Colon (tissue), 2 donors: ENCODE data around the gene CLEC16A.

Experiments used
- FAIRE-seq: peaks from 2 replicates; lab custom pipeline; 2012; peaks lifted over from hg19 to GRCh38; lab: Jason Lieb, UNC
- donor health status: control.
- donor health status: control.

The CLEC16A gene

DNA sequence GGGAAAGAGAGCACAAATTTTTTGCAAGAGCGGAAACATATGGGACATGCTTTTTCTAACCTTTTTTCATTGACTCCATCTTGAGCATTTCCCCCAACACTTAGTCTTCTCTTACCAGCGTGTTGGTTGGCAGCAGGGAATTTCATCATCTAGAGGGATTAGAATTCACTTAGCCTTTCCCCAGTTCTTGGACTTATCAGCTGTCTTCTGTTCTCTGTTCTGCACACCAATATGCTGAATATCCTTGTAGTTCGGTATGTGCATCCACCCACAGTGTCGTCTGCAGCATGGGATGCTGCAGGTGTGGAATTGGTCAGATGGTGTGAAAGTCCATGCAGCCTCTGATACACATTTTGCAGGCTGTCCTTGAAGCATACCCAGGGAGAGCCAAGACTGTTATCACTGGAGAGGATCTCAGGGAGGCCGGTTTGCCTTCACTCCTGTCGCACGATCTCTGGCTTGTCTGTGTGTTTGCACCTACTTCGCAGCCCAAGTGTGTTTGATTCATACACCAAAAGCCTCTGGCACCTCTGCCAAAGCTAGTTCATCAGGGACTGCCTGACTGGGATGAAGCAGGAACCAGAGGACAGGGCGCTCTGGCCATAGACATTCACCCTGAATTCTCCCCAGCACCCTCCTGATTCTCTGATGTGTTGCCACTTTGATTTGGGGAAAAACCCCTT, 218.4 kb downstream of the CLEC16A start:
- FAIRE-seq: no peak

DNA sequence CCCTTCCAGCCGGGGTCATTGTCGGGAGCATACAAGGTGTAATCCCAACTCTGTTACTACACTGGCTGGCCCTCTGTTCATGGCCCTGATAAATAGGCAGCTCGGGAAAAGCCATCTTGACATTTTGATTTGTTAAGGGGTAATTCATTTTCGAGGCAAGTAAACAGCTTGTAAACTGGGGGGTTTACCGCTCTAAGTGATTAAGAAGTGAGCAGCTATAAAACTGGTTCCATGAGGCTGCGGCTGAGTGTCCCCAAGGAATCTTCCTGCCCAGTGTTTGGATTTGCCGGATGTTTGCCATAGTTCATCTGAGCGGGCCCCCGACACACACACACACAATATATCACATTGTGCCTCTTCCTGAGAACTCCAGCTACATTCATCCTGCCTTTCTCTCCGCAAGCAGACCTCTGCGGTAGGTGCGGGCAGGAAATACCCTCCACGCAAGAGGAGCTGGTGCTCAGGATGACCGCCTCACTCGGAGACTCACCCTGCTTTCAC, 219.4 kb downstream of the CLEC16A start:
- FAIRE-seq: no peak

DNA sequence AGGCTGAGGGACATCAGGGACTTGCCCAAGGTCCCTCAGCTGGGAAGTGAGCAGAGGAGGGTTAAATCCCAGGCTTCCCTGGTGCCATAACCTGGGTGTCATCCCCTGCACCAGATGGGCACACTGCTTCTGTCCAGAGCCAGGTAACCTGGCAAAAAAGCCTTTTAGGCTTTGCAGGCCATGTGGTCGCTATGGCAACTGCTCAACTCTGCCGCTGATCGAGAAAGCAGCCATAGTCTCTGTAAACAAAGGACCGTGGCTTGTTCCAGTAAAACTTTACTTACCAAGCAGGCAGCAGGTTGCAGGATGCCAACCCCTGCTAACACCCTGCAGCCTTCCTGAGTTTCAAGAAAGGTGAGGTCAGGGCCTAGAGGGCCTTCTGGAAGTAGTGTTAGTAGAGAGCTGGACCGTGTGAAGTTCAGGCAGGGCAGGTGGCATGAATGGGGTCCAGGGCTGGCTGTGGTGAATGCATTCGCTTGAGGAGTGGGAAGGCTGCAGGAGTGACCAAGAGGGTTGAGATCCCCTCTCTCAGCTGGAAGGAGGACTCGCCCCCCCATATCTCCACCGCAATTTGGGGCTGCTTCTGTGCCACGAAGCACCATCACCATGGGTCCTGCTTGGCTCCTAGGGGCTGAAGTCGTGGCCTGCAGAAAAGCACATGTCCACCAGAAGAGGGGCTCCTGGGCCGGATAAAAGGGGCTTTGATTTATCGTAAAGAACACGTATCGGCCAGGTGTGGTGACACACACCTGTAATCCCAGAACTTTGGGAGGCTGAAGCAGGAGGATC, 220.3 kb downstream of the CLEC16A start:
- FAIRE-seq: no peak

DNA sequence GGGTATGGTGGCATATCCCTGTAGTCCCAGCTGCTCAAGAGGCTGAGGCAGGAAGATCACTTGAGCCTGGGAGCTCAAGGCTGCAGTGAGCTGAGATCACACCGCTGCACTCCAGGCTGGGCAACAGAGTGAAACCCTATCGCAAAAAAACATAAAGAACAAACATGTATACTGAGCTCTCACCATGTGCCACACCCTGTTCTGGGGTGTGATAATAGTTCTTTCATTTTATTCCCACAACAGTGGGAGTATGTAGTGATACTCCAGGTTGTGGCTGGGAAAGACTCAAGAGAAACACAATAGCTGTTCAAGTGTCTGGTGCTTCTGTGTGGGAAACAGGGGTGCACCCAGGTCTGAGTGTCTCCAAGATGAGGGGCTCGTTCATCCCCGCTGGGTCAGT, 221.0 kb downstream of the CLEC16A start:
- no peak for FAIRE-seq

DNA sequence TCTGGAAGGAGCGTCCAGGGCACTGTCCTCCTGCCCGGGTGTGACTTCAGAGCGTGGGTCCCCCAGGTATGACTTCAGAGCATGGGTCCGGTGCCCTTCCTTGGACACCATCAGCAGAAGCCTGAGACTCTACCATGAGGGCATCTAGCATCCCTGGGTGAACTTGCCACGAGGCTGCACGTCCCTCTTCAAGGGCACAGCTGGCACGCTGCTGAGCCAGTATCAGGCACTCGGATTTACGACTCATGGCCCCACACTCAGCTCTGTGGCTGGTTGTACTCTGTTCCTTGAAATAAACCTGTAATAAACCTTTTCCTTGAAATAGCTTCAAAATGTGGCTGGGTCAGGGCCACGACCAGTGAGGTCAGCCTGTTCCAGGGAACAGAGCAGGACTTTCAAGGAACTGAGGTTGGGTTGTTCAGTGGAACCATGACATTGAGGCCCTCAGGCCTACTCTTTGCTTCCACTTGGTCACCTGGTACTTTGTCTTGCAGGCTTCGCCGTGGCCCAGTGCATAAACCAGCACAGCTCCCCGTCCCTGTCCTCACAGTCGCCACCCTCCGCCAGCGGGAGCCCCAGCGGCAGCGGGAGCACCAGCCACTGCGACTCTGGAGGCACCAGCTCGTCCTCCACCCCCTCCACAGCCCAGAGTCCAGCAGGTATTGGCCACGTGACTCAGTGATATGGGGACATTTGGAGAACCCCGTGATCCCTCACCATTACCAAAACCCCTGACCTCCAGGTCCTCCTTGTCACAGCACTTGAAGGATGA, 221.7 kb downstream of the CLEC16A start:
- no peak for FAIRE-seq

DNA sequence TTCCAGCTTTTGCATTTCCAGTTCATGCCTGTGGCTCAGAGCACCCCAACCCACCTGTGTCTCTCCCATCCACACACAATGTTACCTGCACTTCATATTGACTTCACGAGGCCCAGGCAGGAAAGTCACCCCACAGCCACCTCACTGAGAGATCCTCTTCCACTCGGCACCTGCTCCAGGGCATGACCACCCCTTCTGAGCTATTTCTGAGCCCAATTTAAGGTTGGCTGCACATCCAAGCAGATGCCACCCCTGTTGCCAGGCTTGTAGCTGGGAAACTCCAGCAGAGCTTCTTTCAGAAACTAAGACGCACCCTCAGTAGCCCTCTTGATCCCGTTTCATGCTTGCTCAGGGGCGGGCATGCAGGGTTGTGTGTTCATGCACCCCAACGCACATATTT, 223.2 kb downstream of the CLEC16A start:
- FAIRE-seq: no peak

DNA sequence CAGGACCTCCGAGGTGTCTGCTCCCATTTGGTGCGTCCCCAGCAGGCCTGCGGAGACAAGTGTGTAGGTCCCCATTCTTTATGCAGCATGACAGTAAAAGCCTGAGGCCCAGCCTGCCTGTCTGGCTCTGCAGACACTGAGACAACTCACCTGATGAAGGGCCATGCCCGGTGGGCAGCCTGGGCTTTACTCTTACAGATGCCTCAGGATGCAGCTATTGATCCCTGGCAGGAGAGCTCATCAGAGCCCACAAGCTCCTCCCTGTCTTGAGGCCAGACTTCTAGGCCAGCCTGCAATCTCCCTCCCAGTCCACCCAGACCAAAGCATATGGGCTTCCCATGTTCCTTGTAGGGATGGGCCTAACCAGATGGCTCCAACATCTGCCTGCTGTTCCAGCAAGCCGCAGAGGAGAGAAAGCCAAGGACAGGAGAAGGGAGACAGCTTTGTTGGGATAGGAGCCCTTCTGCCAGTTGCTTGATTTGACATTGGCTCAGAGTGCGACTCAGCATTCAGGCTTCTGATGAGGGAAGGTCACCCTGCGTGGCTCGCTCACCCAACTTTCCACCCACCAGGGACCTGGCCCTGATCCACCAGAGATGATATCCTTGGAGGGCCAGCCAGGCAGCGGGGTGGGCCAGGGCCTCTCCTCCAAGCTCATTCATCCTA, 224.2 kb downstream of the CLEC16A start:
- FAIRE-seq: no peak

DNA sequence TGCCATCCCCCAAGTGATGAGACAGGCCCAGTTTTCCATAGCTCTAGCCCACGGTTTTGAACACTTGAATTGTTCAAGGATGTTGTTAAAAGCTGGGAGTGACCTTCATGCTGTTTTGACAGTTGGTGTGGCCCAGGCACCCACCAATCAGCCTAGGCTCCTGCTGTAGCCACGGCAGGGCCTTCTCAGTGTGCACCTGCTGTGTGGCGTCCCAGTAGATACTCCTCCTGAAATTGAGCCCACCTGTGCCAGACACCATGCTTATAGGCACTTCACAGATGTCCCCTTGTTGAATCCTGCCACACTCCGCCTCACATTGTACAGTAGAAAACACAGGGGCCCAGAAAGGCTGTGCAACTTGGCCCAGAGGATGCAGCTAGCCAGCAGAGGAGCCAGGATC, 225.3 kb downstream of the CLEC16A start:
- FAIRE-seq: no peak

DNA sequence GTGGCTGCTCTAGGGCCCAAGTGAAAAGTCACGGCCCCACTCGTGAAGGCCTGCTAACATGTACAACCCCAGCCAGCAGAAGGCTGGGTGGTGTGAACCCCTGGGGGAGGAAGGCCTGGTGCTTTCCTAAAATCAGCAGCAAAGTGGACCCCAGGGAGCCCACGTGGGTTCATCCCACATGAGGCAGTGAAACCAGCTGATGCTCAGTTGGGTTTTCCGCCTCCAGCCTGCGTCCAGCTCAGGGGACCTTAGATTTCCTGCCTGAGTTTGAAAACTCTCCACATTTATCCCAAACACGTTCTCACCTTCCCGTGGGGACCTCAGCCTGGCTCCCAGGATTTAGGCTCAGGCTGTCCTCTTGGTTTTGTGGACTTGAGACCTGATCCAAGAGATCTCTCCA, 225.8 kb downstream of the CLEC16A start:
- no peak for FAIRE-seq

DNA sequence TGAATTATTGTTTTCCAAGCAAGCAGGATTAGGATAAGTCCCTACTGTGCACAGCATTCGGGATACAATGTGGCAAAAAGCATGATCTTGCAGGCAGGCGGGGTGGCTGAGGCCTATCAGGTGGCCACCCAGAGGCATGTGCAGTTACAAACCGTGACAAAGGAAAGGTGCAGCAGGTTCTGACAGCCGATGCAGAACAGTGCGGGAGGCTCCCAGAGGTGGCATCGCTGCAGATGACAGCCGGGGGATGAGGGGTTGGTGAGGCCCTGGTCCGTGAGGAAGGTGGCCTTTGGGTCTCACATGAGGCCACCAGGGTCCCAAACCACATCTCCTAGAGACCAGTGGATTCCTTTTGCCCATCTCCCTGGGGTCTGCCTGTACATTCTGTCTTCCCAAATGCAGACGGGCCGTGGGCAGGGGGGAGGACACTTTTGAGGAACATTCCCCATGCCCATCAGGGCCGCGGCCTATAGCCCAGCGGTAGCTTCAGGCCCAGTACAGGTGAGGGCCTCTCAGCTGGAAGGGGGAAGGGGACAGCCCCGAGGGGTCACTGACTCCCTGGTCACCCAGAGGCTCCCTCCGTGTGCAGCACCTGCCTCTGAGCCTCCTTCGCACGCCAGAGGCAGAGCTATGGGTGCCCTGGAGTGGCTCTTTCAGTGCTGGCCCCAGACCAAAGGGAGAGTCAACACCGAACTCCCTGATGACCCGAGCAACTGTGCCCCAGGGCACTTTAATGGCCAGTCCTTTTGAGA, 226.5 kb downstream of the CLEC16A start:
- FAIRE-seq: no peak

DNA sequence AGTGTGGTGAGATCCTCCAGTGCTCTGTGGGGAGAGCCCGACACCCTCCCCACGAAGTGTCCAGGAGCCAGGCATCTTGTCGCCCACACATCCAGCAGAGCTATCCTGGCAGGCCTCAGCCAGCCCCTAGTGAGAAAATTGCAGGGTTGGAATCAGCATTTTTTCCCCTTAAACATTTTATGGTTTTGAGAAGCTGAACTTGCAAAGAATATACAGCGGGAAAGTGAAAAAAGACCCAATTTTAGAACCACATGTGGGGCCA, 227.0 kb downstream of the CLEC16A start:
- no peak for FAIRE-seq

DNA sequence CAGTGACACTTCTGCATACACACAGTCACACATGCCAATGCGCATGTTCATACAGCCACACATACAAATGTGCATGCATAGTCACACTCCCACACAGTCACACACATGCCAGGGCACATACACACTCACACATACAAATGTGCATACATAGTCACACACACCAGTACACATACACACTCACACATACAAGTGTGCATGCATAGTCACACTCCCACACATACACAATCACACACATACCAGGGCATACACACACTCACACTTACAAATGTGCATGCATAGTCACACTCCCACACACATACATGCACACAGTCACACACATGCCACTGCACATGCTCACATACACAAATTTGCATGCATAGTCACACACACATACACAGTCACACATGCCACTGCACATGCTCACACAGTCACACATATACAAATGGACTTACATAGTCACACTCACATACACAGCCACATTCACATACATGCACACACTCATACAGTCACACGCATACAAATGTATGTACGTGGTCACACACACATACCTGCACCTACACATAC, 227.5 kb downstream of the CLEC16A start:
- FAIRE-seq: no peak

DNA sequence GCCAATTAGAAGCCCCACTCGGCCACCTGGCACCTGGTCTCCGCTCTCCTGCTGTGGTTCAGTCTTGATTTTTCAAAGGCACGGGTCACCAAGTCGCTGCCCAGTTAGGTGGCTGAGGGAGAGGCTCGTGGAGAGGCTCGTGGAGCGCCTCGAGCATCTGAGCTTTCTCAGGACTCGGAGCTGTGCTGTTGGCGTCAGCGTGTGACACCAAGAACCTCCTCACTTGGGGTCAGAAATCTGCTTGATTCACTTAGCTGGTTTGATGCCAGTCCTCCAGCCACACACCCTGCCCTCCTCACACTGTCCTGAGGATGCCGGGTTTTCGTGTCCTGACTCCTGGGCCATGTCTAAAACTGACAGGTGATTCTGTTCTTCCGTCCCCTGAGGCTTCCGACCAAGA, 229.1 kb downstream of the CLEC16A start:
- no peak for FAIRE-seq

DNA sequence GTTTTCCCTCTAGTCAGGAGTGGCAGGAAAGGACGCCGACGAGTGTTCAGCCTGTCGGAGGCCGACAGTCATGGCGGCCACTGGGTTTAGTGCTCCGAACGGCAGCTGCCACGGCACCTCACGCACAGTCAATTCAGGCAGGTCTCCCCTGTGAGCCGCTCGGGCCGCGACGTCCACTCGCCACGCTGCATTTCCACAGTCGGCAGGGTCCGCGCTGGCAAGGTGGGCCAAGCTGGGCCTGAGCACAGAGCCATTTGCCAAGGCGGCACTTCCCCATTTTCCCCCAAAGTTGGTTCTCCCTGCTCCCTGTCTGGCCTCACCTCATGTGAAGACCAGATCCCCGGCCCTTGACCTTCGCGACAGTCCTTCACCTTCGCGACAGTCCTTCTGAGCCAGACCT, 229.8 kb downstream of the CLEC16A start:
- FAIRE-seq: no peak

DNA sequence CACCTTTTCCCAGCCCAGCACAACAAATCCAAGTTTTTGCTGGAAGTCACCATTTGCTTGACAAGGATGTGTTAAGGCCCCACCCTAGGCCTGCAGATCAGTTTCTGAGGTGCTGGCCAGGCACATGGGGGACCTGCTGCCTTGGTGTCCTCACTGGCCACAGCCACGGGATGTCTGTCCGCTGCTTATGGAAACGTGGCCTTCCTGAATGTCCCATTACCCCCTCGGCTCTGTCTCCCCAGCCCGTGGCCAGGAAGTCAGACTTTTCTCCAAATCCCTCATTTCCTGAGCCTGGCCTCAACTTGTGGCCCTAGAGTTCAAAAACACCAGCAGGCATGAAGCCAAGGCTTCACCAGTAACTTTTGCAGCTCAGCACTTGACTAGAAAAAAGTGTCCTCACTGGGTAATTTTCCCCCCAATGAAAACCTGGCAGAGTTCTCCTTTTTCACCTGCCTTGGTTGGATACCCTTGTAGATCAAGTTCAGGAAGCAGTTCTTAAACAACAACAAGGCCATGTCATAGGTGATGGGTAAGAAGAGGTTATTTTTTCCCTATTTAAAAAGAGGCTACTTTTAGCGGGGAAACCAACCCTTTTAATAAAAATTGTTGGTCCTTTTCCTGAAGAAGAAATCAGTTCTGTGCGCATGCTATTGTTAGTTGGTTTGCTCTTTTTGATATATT, 230.9 kb downstream of the CLEC16A start:
- FAIRE-seq: no peak

DNA sequence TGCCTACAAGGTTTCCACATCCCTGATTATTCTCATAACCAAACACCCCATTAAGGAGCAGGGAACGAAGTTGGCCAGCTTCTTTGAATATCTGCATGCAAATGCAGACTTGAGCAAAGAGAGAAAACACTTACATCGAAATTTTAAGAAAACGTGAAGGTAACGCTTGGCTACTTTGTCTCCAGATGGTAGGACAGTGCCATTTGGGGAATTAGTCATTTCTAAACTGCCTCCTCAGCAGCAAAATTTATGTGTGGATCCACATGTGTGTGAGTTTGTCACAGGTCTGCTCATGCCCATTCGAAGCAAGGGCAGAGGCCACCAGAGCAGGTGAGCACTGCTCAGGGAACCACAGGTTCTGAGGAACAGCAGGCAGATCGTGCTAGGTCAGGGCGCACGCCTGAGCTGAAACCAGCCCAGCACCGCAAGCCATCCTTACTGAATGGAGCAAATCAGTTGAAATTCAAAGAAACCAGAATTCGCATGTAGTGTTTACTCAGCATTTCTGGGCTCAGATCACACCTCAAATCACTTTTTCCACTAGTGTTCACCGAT, 231.5 kb downstream of the CLEC16A start:
- no peak for FAIRE-seq

DNA sequence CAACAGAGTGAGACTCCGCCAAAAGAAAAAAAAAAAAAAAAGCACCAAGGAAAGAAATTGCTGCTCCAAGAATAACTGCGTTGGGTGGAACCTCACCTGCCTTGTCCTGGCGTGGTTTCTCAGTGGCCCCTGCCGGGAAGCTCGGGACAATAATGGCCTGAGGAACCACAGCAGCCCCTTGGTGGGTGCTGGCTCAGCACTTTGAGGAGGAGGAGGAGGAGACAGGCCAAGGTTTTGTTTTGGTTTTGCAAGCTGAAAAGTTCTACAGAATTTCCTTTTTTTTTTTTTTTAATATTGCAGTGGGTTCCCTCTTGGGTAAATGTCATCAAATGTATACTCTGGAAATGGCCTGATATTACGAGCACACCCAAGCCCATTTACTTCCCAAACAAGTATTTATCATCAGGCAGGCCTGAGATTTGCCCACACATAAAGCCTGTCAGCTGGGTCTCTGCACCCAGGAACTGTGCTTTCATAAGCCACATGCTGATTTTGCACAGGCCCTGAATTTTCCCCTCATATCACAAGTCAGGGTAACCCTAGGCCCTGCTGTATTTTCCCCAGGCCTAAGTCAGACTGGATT, 233.3 kb downstream of the CLEC16A start:
- no peak for FAIRE-seq

DNA sequence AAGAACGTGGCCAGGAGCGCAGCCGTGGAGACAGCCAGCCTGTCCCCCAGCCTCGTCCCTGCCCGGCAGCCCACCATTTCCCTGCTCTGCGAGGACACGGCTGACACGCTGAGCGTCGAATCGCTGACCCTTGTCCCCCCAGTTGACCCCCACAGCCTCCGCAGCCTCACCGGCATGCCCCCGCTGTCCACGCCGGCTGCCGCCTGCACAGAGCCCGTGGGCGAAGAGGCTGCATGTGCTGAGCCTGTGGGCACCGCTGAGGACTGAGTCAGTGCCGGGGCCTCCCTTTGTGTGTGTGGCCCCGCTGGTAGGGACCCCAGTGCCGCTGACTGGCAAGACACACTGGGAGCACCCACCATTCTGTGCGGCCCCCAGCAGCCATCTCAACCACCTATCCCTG, 234.1 kb downstream of the CLEC16A start:
- no peak for FAIRE-seq

DNA sequence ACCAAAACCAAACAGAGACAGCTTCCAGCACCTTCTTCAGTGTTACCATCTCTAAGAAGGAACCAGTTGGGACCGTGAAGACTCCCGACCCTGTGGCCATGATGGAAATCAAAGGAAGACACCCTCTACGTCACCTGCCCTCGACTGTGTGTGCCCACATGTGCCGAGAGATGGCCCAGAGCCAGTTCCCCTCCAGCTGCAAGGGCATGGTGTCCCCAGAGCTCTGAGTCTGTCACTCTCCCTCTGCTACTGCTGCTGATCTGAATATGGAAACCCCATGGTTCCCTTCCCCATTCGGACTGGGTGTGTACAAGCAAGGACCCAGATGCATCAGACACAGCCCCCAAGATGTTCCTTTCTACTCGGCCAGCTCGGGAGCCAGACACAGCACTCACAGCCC, 235.2 kb downstream of the CLEC16A start:
- no peak for FAIRE-seq

DNA sequence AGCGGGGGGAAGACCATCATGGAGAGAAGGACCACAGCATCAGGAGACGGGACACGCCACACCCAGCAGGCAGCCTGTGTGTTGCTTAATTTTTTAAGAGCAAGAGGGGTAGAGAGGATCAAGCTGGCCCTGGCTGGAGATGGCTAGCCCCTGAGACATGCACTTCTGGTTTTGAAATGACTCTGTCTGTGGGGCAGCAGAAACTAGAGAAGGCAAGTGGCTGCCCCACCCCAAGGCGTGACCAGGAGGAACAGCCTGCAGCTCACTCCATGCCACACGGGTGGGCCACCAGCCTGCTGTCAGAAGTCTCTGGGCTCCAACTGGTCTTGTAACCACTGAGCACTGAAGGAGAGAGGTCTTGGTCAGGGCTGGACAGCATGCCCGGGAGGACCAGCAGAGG, 236.1 kb downstream of the CLEC16A start:
- FAIRE-seq: no peak
